H1 (cell line): ENCODE data around the gene NR2E1. TPM values are rescaled to one million over a fixed set of nuclear protein-coding genes. Genes with fewer than 3 reads are reported as not detected.

Source experiments
- CTCF ChIA-PET: fragments of 300-600 bp; sonication (Branson Sonifier 250); formaldehyde crosslinking; loops from one replicate; lab custom pipeline; 2021; ENCODE audit not compliant: partially characterized antibody; lab: Charles Lee
- POLR2A ChIA-PET: fragments of 300-600 bp; sonication (Branson Sonifier 250); formaldehyde crosslinking; loops from one replicate; lab custom pipeline; 2021; ENCODE audit warnings: inconsistent platforms; ENCODE audit not compliant: partially characterized antibody; lab: Charles Lee
- DNase-seq, 2 experiments: peaks; one replicate each; pipeline versions ENCODE4 v3.0.0 to v3.0.0-alpha.2; 2010 to 2022; ENCODE audit warnings: low spot score in 2 of 2, low read depth in 1 of 2, mixed read lengths in 1 of 2
- FAIRE-seq: peaks from 2 replicates; lab custom pipeline; 2011; peaks lifted over from hg19 to GRCh38; lab: Jason Lieb, UNC
- H2AFZ ChIP-seq: 2 replicates; pipeline ENCODE4 v1.8.1; 2012; ENCODE audit warnings: low read length, inconsistent platforms
- H2AK5ac ChIP-seq: 2 replicates; pipeline ENCODE4 v1.6.1; 2013; ENCODE audit warnings: low read depth, low read length
- H2BK120ac ChIP-seq: replicated peaks from 2 replicates; pipeline ENCODE3; 2013; ENCODE audit warnings: low read depth, low read length, inconsistent platforms
- H2BK12ac ChIP-seq: 2 replicates; pipeline ENCODE4 v1.6.1; 2013; ENCODE audit warnings: low read depth, low read length
- H2BK15ac ChIP-seq: 2 replicates; pipeline ENCODE4 v1.6.1; 2013; ENCODE audit warnings: low read length
- H2BK20ac ChIP-seq: 2 replicates; pipeline ENCODE4 v1.6.1; 2013; ENCODE audit warnings: low read length
- H2BK5ac ChIP-seq: 2 replicates; pipeline ENCODE4 v1.6.1; 2013; ENCODE audit warnings: low read depth, low read length
- H3K14ac ChIP-seq: 2 replicates; pipeline ENCODE4 v1.6.1; 2013; ENCODE audit warnings: inconsistent platforms; ENCODE audit not compliant: insufficient read length
- H3K18ac ChIP-seq: 2 replicates; pipeline ENCODE4 v1.6.1; 2013; ENCODE audit warnings: low read length; ENCODE audit errors: extremely low read depth
- H3K23ac ChIP-seq: 2 replicates; pipeline ENCODE4 v1.6.1; 2013; ENCODE audit warnings: inconsistent platforms; ENCODE audit not compliant: insufficient read length
- H3K23me2 ChIP-seq: 2 replicates; pipeline ENCODE4 v1.6.1; 2013; ENCODE audit warnings: low read depth, low read length
- H3K27ac ChIP-seq: 2 replicates; pipeline ENCODE4 v1.6.1; 2011; ENCODE audit warnings: low read depth, low read length, inconsistent platforms
- H3K27me3 ChIP-seq, 4 experiments: replicated peaks in 1 of 4; 1 replicate in 1 of 4; 2 replicates in 3 of 4; pipeline versions ENCODE4 v1.6.1 to v1.8.1; 2011 to 2013; ENCODE audit warnings: low read length in 3 of 4, mild to moderate bottlenecking in 3 of 4, inconsistent platforms in 2 of 4, mixed read lengths in 2 of 4, moderate library complexity in 1 of 4; ENCODE audit not compliant: control insufficient read depth in 3 of 4, insufficient read depth in 3 of 4; ENCODE audit errors: extremely low read depth in 1 of 4
- H3K36me3 ChIP-seq, 4 experiments: 2 replicates each; pipeline versions ENCODE4 v1.6.1 to v1.8.1; 2011 to 2013; ENCODE audit warnings: mild to moderate bottlenecking in 4 of 4, low read length in 3 of 4, moderate library complexity in 2 of 4, control low read depth in 1 of 4, inconsistent platforms in 1 of 4; ENCODE audit not compliant: insufficient read depth in 4 of 4, control insufficient read depth in 2 of 4
- H3K4ac ChIP-seq: replicated peaks from 2 replicates; pipeline ENCODE3; 2013; ENCODE audit warnings: low read length, low read depth, mixed read lengths, inconsistent platforms; ENCODE audit not compliant: insufficient read length
- H3K4me1 ChIP-seq, 4 experiments: replicated peaks in 1 of 4; 1 replicate in 1 of 4; 2 replicates in 3 of 4; pipeline versions ENCODE4 v1.6.1 to v1.8.1; 2011 to 2013; ENCODE audit warnings: low read length in 3 of 4, inconsistent platforms in 2 of 4, mixed read lengths in 1 of 4; ENCODE audit not compliant: insufficient read depth in 4 of 4, control insufficient read depth in 3 of 4
- H3K4me2 ChIP-seq, 2 experiments: 2 replicates each; pipeline versions ENCODE4 v1.6.1 to v1.8.1; 2011 to 2013; ENCODE audit warnings: low read depth in 2 of 2, low read length in 2 of 2, control low read depth in 1 of 2, inconsistent platforms in 1 of 2, mild to moderate bottlenecking in 1 of 2; ENCODE audit not compliant: insufficient read depth in 1 of 2
- H3K4me3 ChIP-seq, 4 experiments: fragments of 200-600, 300-600 bp in 1 of 4; sonication (generic), shearing (Covaris generic), sonication (Bioruptor Twin) in 1 of 4; 2 replicates each; pipeline versions ENCODE4 v1.5.1 to v1.8.1; 2011 to 2016; ENCODE audit warnings: low read length in 4 of 4, low read depth in 3 of 4, control low read depth in 2 of 4, inconsistent platforms in 2 of 4, mild to moderate bottlenecking in 2 of 4, mixed read lengths in 1 of 4, moderate library complexity in 1 of 4; ENCODE audit not compliant: insufficient read depth in 2 of 4; ENCODE audit errors: extremely low read depth in 1 of 4
- H3K56ac ChIP-seq: replicated peaks from 2 replicates; pipeline ENCODE3; 2013; ENCODE audit warnings: low read depth, mild to moderate bottlenecking, mixed read lengths, low read length, inconsistent platforms; ENCODE audit not compliant: insufficient read length
- H3K79me1 ChIP-seq: 2 replicates; pipeline ENCODE4 v1.6.1; 2013; ENCODE audit warnings: low read depth, low read length, control low read depth
- H3K79me2 ChIP-seq, 2 experiments: 2 replicates each; pipeline versions ENCODE4 v1.6.1 to v1.8.1; 2012 to 2013; ENCODE audit warnings: low read length in 2 of 2, mild to moderate bottlenecking in 2 of 2, inconsistent platforms in 1 of 2; ENCODE audit not compliant: insufficient read depth in 2 of 2, control insufficient read depth in 1 of 2
- H3K9ac ChIP-seq, 4 experiments: replicated peaks in 1 of 4; 1 replicate in 1 of 4; 2 replicates in 3 of 4; pipeline versions ENCODE4 v1.6.1 to v1.8.1; 2011 to 2013; ENCODE audit warnings: low read depth in 3 of 4, low read length in 3 of 4, control low read depth in 2 of 4, mild to moderate bottlenecking in 2 of 4, moderate library complexity in 2 of 4, inconsistent platforms in 1 of 4; ENCODE audit errors: extremely low read depth in 1 of 4
- H3K9me3 ChIP-seq, 2 experiments: 2 replicates each; pipeline versions ENCODE4 v1.6.1 to v1.8.1; 2012 to 2013; ENCODE audit warnings: mild to moderate bottlenecking in 2 of 2, moderate library complexity in 2 of 2, control low read depth in 1 of 2, inconsistent platforms in 1 of 2, low read depth in 1 of 2, low read length in 1 of 2, mixed read lengths in 1 of 2; ENCODE audit not compliant: insufficient read depth in 2 of 2
- H4K20me1 ChIP-seq, 2 experiments: replicated peaks in 1 of 2; 2 replicates each; pipeline versions ENCODE3 to v1.8.1; 2011 to 2013; ENCODE audit warnings: inconsistent platforms in 2 of 2, low read length in 2 of 2, mild to moderate bottlenecking in 1 of 2; ENCODE audit not compliant: insufficient read depth in 2 of 2, control insufficient read depth in 1 of 2
- H4K5ac ChIP-seq: 2 replicates; pipeline ENCODE4 v1.6.1; 2013; ENCODE audit warnings: low read length, low read depth, mixed read lengths, inconsistent platforms; ENCODE audit not compliant: insufficient read length
- H4K8ac ChIP-seq: 2 replicates; pipeline ENCODE4 v1.8.0; 2013; ENCODE audit warnings: mild to moderate bottlenecking, moderate library complexity, low read length, inconsistent platforms; ENCODE audit not compliant: insufficient read depth; ENCODE audit errors: extremely low read depth
- H4K91ac ChIP-seq: replicated peaks from 2 replicates; pipeline ENCODE3; 2013; ENCODE audit warnings: low read length, mixed read lengths, inconsistent platforms; ENCODE audit not compliant: insufficient read length
- EGR1 ChIP-seq: IDR thresholded peaks from 2 replicates; pipeline ENCODE4 v1.6.1; 2011; ENCODE audit warnings: low read depth, low read length, borderline replicate concordance
- HDAC2 ChIP-seq, 2 experiments: fragments of 300-600 bp in 1 of 2; sonication (generic) in 1 of 2; IDR thresholded peaks; 2 replicates each; pipeline ENCODE4 v1.6.1; 2011 to 2012; ENCODE audit warnings: low read depth in 2 of 2, low read length in 2 of 2, mild to moderate bottlenecking in 2 of 2, moderate library complexity in 2 of 2, borderline replicate concordance in 1 of 2, inconsistent platforms in 1 of 2
- MAFK ChIP-seq: IDR thresholded peaks from 2 replicates; pipeline ENCODE4 v1.6.1; 2012; ENCODE audit warnings: low read depth, mild to moderate bottlenecking, improper control_type of control experiment, low read length
- MAX ChIP-seq: IDR thresholded peaks from 2 replicates; pipeline ENCODE4 v1.6.1; 2012; ENCODE audit warnings: inconsistent platforms
- NANOG ChIP-seq: IDR thresholded peaks from 2 replicates; pipeline ENCODE4 v1.6.1; 2011; ENCODE audit warnings: low read length, low read depth, mild to moderate bottlenecking, inconsistent platforms; ENCODE audit not compliant: insufficient read depth, poor library complexity, severe bottlenecking
- NRF1 ChIP-seq: IDR thresholded peaks from 2 replicates; pipeline ENCODE4 v1.6.1; 2011; ENCODE audit warnings: mild to moderate bottlenecking, low read depth, low read length, improper control_type of control experiment
- RBBP5 ChIP-seq: IDR thresholded peaks from 2 replicates; pipeline ENCODE4 v1.7.1; 2012; ENCODE audit warnings: low read depth, mild to moderate bottlenecking, inconsistent platforms, low read length, moderate library complexity, borderline replicate concordance
- RNF2 ChIP-seq: fragments of 200-900, 300-1000 bp; sonication (generic); IDR thresholded peaks from 2 replicates; pipeline ENCODE4 v1.7.1; 2016; ENCODE audit warnings: borderline replicate concordance, low read depth, mild to moderate bottlenecking, antibody characterized with exemption, low read length; ENCODE audit not compliant: poor library complexity, severe bottlenecking; ENCODE audit errors: missing control alignments
- SIRT6 ChIP-seq: IDR thresholded peaks from one replicate; pipeline ENCODE4 v1.7.1; 2012; ENCODE audit warnings: low read length, inconsistent platforms
- SUZ12 ChIP-seq: fragments of 200-600 bp; sonication (generic); IDR thresholded peaks from 2 replicates; pipeline ENCODE4 v1.6.1; 2012; ENCODE audit warnings: mild to moderate bottlenecking, inconsistent platforms, low read length, moderate library complexity, mixed read lengths
- WGBS, 2 experiments: shearing (Covaris generic) in 1 of 2; methylation state at CpG; one replicate each; pipeline versions ENCODE4 v1.1.6 to v1.1.7; 2013 to 2015; ENCODE audit warnings: low lambda C conversion rate in 2 of 2, mixed read lengths in 2 of 2, inconsistent platforms in 1 of 2, low coverage in 1 of 2, missing lambda C conversion rate in 1 of 2; ENCODE audit not compliant: insufficient replicate concordance in 2 of 2, insufficient coverage in 1 of 2, insufficient read length in 1 of 2; ENCODE audit errors: extremely low coverage in 1 of 2, missing lambda C conversion rate in 1 of 2; 5-methylcytosine and 5-hydroxymethylcytosine counted together
- polyA plus RNA-seq, 7 experiments: library from polyadenylated mRNA; depleted of rRNA in 3 of 7; stranded (reverse) in 5 of 7; unstranded in 2 of 7; fragments of >200 nt in 5 of 7; fragments of 200-250 nt in 2 of 7; gene quantifications; 1 replicate in 5 of 7; 2 replicates in 1 of 7; 4 replicates in 1 of 7; pipeline versions ENCODE4 v1.2.1 to v1.2.3, GENCODE V29; 2011 to 2013; ENCODE audit warnings: missing spikeins in 2 of 7, mixed read lengths in 2 of 7
- total RNA-seq: library from RNA; stranded (reverse); fragmentation: NEBNext Ultra II Directional; extraction: Animal tissue kit (Norgen Biotek cat#: 25700); gene quantifications from 2 replicates; pipeline ENCODE4 v1.2.1, GENCODE V29; 2021

Gene NR2E1
- total and polyA plus RNA-seq, 2 of the 8 experiments (the other 6 are each of a cell fraction or from before 2014, with no cell fraction given): not detected

DNA sequence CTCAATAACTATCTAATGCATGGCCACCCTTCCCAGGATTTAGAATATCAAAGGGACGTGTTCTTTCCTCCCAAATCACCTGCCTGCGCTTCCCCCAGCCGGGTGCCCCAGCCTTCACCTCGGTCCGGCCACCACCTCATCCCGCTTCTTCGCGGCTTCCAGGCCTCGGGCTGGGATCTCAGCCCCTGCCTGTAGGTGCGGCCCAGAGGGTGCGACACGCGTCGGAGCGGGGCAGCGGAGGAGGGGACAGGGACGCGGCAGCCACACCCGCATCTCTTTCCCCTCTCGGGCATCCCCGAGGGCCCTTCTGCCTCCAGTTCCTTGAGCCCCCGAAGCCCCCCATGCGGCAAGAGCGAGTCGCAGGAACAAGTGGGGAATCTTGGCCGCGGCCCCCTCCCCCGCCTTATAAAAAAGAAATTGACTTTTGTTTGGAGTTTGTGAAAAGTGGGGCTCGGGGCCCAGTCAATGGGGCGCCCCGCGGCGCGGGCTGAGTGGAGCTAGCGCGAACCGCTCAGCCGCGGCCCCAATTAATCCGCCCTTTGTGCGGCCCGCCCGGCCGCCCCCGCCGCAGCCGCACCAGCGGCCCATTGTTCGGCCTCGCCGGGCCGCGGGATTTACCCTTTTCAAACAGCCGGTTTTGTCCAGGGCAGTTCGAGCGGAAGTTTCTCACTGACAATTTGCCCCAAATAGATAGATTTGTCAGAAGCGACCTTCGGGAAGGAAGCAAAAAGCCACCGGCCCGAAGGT lies 8.4 kb upstream of the NR2E1 start:
- no peak overlapping the region for H4K5ac ChIP-seq
- FAIRE-seq (no peak), DNase-seq (peak in 1 of 2 experiments; percentile 64)
- H3K4me3 ChIP-seq: peak overlapping the region in 2 of 4 experiments; percentile 12 to 50; a peak in 3 of 8 replicates
- POLR2A ChIA-PET: interaction anchor here (1.2 to 3.5 kb wide), 3 partner anchors 11 to 43 kb away, joined by 3 to 19 read pairs (median 5); no protein-coding TSS in a partner anchor
- no peak overlapping the region for H2BK12ac ChIP-seq
- no peaks in the 10 kb centered on the region for H3K79me1 ChIP-seq
- H4K91ac ChIP-seq: no peak overlapping the region
- H3K23me2 ChIP-seq: no peaks in the 10 kb centered on the region; the same call in 1 of the 2 replicates
- H3K4me2 ChIP-seq: peak overlapping the region; percentile 28 to 60
- H3K18ac ChIP-seq: no peak overlapping the region
- peaks cover 7 to 16% of the 10 kb centered on the region in 2 experiments for H4K20me1 ChIP-seq
- H4K8ac ChIP-seq: peak overlapping the region; percentile 80; the same call in 1 of the 2 replicates
- H3K4ac ChIP-seq: no peak overlapping the region
- no peak overlapping the region for H2AK5ac ChIP-seq
- no peaks in the 10 kb centered on the region for H3K36me3 ChIP-seq
- H2BK5ac ChIP-seq: no peak overlapping the region
- no peaks in the 10 kb centered on the region for H3K79me2 ChIP-seq
- WGBS, 2 experiments: 5% methylated on average over 42 of the region's 60 CpGs; no CpG with 5 or more reads in 1 of the 2 experiments
- H3K14ac ChIP-seq: no peak overlapping the region
- H3K56ac ChIP-seq: no peak overlapping the region
- H3K9ac ChIP-seq: no peak overlapping the region
- H3K27me3 ChIP-seq: peaks cover 70 to 89% (median 81%) of the 10 kb centered on the region in 4 experiments
- no peak overlapping the region for H2BK20ac ChIP-seq
- H3K23ac ChIP-seq: no peak overlapping the region
- H3K27ac ChIP-seq: no peak overlapping the region
- H2AFZ ChIP-seq: no peak overlapping the region
- peaks cover 6 to 14% (median 10%) of the 10 kb centered on the region in 4 experiments; a peak in 6 of 7 replicates for H3K4me1 ChIP-seq
- CTCF ChIA-PET: interaction anchor here (1.1 to 7.8 kb wide), 5 partner anchors 8 to 25 kb away, joined by 3 to 51 read pairs (median 5); partner anchors contain the start of gene NR2E1
- no peak overlapping the region for H2BK120ac ChIP-seq
- no peaks in the 10 kb centered on the region for H3K9me3 ChIP-seq
- 0 out of 2 replicates have a peak overlapping the region, but pooled peaks have one; percentile 20 for H2BK15ac ChIP-seq
- TF ChIP-seq MAFK: no peak
- peak; percentile 94 for TF ChIP-seq SUZ12
- TF ChIP-seq NRF1: no peak
- TF ChIP-seq EGR1: peak; percentile 66; the same call in 1 of the 2 replicates
- peak; percentile 7; the same call in 1 of the 2 replicates for TF ChIP-seq RBBP5
- peak; percentile 64 for TF ChIP-seq NANOG
- TF ChIP-seq SIRT6: no peak
- TF ChIP-seq HDAC2 (IDR thresholded peaks at IDR 0.05; ENCODE audit: borderline replicate concordance in 1 of 2, low read depth in 2 of 2, low read length in 2 of 2): 0 out of 4 replicates have a peak, but pooled peaks of 1 of the 2 experiments have one; percentile 33
- TF ChIP-seq RNF2: peak; percentile 59
- peak; percentile 40; the same call in 1 of the 2 replicates for TF ChIP-seq MAX
